ENCODE data around the gene DEFB123. TPM values are rescaled to one million over a fixed set of nuclear protein-coding genes. Genes with fewer than 3 reads are reported as not detected.
"Not testable (repeated sequence)": the region's sequence is repeated elsewhere in the genome, so short reads cannot be mapped to it uniquely, and the experiment has no call there.

Gene DEFB123
- total RNA-seq, 1 donor from 2014 or later = not detected

DNA sequence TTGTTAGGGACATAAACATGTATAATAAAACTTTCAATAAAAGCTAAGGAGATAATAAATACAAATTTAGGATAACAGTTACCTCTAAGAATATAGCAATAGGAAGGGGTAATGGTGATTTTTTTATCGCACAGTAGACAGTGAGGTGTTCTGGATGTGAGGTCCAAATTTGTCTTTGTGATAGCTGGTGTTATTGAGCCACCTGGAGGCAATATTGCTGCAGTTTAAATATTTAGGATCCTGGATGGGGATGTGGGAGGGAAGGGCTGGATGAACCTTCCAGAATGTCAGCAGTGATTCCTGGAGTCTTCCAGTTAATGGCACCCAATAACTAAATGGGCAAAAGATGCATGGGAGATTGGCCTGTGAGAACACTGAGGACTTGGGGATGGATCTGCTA, 13.9 kb downstream of the DEFB123 start:
- H3K4me3 ChIP-seq = no peak overlapping the region
- no peaks in the 10 kb centered on the region for H3K27me3 ChIP-seq
- H3K9me3 ChIP-seq = no peaks in the 10 kb centered on the region
- H3K36me3 ChIP-seq = no peaks in the 10 kb centered on the region
- intact Hi-C loops (cut with DNase I) = no loop called here
- no peak for TF ChIP-seq POLR2AphosphoS5 (IDR thresholded peaks at IDR 0.05; ENCODE audit: insufficient read depth in 1 of 2, low read depth in 1 of 2)
- TF ChIP-seq, protein P1, sequence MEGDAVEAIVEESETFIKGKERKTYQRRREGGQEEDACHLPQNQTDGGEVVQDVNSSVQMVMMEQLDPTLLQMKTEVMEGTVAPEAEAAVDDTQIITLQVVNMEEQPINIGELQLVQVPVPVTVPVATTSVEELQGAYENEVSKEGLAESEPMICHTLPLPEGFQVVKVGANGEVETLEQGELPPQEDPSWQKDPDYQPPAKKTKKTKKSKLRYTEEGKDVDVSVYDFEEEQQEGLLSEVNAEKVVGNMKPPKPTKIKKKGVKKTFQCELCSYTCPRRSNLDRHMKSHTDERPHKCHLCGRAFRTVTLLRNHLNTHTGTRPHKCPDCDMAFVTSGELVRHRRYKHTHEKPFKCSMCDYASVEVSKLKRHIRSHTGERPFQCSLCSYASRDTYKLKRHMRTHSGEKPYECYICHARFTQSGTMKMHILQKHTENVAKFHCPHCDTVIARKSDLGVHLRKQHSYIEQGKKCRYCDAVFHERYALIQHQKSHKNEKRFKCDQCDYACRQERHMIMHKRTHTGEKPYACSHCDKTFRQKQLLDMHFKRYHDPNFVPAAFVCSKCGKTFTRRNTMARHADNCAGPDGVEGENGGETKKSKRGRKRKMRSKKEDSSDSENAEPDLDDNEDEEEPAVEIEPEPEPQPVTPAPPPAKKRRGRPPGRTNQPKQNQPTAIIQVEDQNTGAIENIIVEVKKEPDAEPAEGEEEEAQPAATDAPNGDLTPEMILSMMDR (IDR thresholded peaks at IDR 0.05) = no peak
- TF ChIP-seq POLR2A (IDR thresholded peaks at IDR 0.05) = no peak
- DNase-seq (ENCODE audit: extremely low spot score in 2 of 2) = no peak
- no peak overlapping the region for H3K27ac ChIP-seq
- no peaks in the 10 kb centered on the region for H3K4me1 ChIP-seq

DNA sequence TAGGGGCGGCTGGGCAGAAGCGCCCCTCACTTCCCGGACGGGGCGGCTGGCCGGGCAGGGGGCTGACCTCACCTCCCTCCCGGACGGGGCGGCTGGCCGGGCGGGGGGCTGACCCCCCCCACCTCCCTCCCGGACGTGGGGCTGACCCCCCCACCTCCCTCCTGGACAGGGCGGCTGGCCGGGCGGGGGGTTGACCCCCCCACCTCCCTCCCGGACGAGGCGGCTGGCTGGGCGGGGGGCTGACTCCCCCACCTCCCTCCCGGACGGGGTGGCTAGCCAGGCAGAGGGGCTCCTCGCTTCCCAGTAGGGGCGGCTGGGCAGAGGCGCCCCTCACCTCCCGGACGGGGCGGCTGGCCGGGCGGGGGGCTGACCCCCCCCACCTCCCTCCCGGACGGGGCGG, 30.5 kb downstream of the DEFB123 start:
- H3K4me3 ChIP-seq; H3K27ac ChIP-seq; H3K9me3 ChIP-seq; H3K36me3 ChIP-seq; DNase-seq (ENCODE audit: extremely low spot score in 2 of 2); intact Hi-C loops (cut with DNase I); H3K27me3 ChIP-seq: not testable (repeated sequence)
- H3K4me1 ChIP-seq = peaks cover 18% of the 10 kb centered on the region

DNA sequence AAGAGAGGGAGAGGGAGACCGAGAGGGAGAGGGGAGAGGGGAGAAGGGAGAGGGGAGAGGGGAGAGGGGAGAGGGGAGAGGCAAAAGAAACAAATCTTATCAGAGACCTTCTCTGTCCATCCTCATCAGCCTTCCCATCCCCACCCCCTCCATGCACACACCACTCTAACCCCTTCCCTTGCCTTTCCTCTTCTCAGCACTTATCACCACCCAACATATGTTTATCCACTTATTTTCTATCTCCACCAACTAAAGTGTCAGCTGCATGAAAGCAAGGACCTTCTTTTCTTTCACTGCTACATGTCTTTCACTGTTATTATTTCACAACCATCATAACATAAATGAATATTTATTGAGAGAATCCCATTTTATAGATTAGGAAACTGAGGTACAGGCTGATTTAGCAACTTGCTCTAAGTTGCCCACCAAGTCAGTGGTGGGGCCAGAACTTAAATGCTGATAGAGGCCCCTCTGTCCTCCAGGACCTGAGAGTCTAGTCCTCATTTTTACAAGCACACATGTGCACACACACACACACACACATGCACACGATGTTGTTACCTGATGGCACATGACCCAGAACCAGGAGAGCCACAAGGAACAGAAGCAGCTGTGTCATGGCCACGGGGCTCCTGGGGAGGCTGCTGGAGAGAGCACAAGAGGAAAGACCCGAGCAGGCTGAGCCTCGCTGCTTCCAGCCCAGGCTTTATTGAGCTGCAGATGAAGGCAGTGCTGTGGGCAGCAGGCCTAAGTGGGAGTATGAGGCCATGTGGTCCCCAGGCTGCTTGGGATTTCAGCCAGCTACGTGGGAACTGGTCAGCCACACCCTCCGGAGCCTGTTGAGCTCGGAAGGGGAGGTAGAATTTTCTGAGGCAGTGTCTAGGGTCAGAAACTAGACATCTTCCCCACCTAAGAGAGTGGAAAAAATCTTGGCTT, 32.2 kb downstream of the DEFB123 start:
- H3K9me3 ChIP-seq = no peaks in the 10 kb centered on the region
- H3K27ac ChIP-seq = peak overlapping the region; percentile 90
- no peak for DNase-seq (ENCODE audit: extremely low spot score in 2 of 2)
- H3K27me3 ChIP-seq = no peaks in the 10 kb centered on the region
- no peak overlapping the region for H3K4me3 ChIP-seq
- H3K36me3 ChIP-seq = no peaks in the 10 kb centered on the region
- TF ChIP-seq POLR2AphosphoS5 (IDR thresholded peaks at IDR 0.05; ENCODE audit: insufficient read depth in 1 of 2, low read depth in 1 of 2) = no peak
- TF ChIP-seq, protein P1 (IDR thresholded peaks at IDR 0.05) = no peak
- no peak for TF ChIP-seq POLR2A (IDR thresholded peaks at IDR 0.05)
- intact Hi-C loops (cut with DNase I) = no loop called here
- H3K4me1 ChIP-seq = peaks cover 24% of the 10 kb centered on the region

DNA sequence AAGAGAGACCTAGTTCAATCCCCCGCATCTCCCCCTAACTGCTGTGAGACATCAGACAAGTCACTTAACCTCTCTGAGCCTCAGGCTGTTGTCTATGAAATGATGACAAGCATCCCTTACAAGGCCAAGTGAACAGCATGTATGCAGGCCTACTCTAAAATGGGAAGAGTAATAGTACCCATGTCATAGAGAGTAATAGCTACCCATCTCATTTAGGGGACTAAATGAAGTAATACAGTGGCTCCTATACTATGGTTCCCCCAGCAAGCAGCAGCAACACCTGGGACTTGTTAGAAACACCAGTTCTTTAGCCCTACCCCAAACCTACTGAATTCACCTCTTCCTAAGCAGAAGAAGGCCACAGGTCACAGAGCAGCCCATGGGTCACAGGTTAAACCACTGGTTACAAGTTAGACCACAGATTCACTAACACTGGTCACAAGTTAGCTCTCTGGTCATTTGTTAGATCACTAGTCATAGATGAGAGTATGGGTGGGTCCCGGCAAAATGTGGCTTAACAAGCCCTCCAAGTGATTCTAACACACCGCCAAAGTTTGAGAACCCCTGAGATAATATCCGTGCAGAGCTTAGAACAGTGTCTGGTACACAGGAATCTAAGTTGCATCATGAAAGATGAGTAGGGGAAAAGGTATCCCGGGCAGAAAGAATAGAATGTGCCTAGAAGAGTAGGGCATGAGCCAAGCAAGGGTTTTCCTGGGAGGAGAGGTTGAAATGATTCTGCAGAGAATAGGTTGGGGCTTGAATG, 33.1 kb downstream of the DEFB123 start:
- Histone ChIP-seq H3K27me3 (no peaks in the 10 kb centered on the region), H3K4me3 (no peak overlapping the region), H3K4me1 (peaks cover 24% of the 10 kb centered on the region), H3K27ac (peak overlapping the region; percentile 90), H3K36me3 (no peaks in the 10 kb centered on the region), H3K9me3 (no peaks in the 10 kb centered on the region)
- TF ChIP-seq POLR2A (IDR thresholded peaks at IDR 0.05) = no peak
- no peak for TF ChIP-seq POLR2AphosphoS5 (IDR thresholded peaks at IDR 0.05; ENCODE audit: insufficient read depth in 1 of 2, low read depth in 1 of 2)
- TF ChIP-seq, protein P1 (IDR thresholded peaks at IDR 0.05) = no peak
- intact Hi-C loops (cut with DNase I) = no loop called here
- no peak for DNase-seq (ENCODE audit: extremely low spot score in 2 of 2)

DNA sequence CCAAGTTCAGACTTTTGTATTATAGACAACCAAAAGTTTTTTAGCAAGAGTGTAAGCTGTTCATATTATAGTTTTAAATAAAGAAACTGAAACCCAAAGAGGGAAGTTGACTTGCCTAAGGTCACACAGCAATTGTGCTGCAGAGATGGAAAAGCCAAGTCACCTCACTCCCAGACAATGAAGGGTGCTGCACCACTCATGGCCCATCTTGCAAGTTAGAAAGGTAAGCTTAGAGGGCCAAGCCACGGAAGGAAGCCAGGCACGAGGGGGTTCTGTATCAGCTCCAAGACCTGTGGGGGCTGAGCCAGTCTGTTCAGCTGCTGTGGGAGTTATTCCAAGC, 33.6 kb downstream of the DEFB123 start:
- DNase-seq (ENCODE audit: extremely low spot score in 2 of 2) = no peak
- intact Hi-C loops (cut with DNase I) = no loop called here
- Histone ChIP-seq H3K4me3 (peak overlapping the region in 1 of 2 donors; percentile 57), H3K4me1 (peaks cover 24% of the 10 kb centered on the region), H3K27ac (peak overlapping the region; percentile 90), H3K27me3 (no peaks in the 10 kb centered on the region), H3K9me3 (no peaks in the 10 kb centered on the region), H3K36me3 (no peaks in the 10 kb centered on the region)
- no peak for TF ChIP-seq POLR2A (IDR thresholded peaks at IDR 0.05)

All from vagina (tissue), 2 donors.